ENCODE results near the gene ENOX1. TPM values are rescaled to one million over a fixed set of nuclear protein-coding genes. Genes with fewer than 3 reads are reported as not detected.

ENOX1 gene
- total and polyA plus RNA-seq, 2 donors (not counting 3 experiments of a cell fraction or from before 2014, with no cell fraction given): 0.17 to 0.97 TPM

- Histone ChIP-seq H3K4me1 (ENCODE audit: control insufficient read depth, extremely low read depth, insufficient read depth, low read length) (no peaks in the 10 kb centered on the region), H3K9me1 (replicated peaks; ENCODE audit: control insufficient read depth, extremely low read depth, insufficient read depth, low read length) (no peaks in the 10 kb centered on the region), H3K79me2 (ENCODE audit: control insufficient read depth, insufficient read depth, low read length) (no peaks in the 10 kb centered on the region), H3K36me3 (ENCODE audit: control insufficient read depth in 2 of 2, extremely low read depth in 1 of 2, insufficient read depth in 2 of 2, low read length in 2 of 2) (no peaks in the 10 kb centered on the region), H3K4me3 (replicated peaks in 1 of 3; ENCODE audit: insufficient read depth in 1 of 3, low read depth in 1 of 3, low read length in 3 of 3) (no peak overlapping the region), H3K4me2 (ENCODE audit: insufficient read depth, low read length) (no peak overlapping the region), H4K20me1 (replicated peaks; ENCODE audit: control insufficient read depth, extremely low read depth, insufficient read depth, low read length) (no peaks in the 10 kb centered on the region), H3K9me3 (replicated peaks; ENCODE audit: control insufficient read depth, insufficient read depth, low read length) (no peaks in the 10 kb centered on the region), H3K27ac (ENCODE audit: insufficient read depth, low read depth, low read length) (no peak overlapping the region), H3K27me3 (ENCODE audit: control insufficient read depth in 2 of 2, insufficient read depth in 2 of 2, low read length in 2 of 2) (no peaks in the 10 kb centered on the region), H2AFZ (ENCODE audit: low read depth, low read length) (no peak overlapping the region), H3K9ac (replicated peaks; ENCODE audit: extremely low read depth, insufficient read depth, low read length) (no peak overlapping the region)
- no peak for TF ChIP-seq GATA2 (IDR thresholded peaks at IDR 0.05; ENCODE audit: insufficient read depth, insufficient read length, low read depth, low read length)
- TF ChIP-seq CTCF (IDR thresholded peaks at IDR 0.05; ENCODE audit: extremely low read depth in 1 of 2, insufficient read depth in 1 of 2, low read depth in 1 of 2, low read length in 2 of 2): no peak
- no peak for TF ChIP-seq POLR2AphosphoS5 (IDR thresholded peaks at IDR 0.05; ENCODE audit: insufficient read depth, low read depth, low read length)
- TF ChIP-seq MYC (IDR thresholded peaks at IDR 0.05; ENCODE audit: low read depth, low read length): no peak
- no peak for TF ChIP-seq EZH2 (IDR thresholded peaks at IDR 0.05; ENCODE audit: borderline replicate concordance, low read depth, low read length, severe bottlenecking)
- TF ChIP-seq POLR2A (IDR thresholded peaks at IDR 0.05; ENCODE audit: low read depth, low read length): no peak
- no peak for TF ChIP-seq MAX (IDR thresholded peaks at IDR 0.05; ENCODE audit: insufficient read depth, insufficient read length)
- TF ChIP-seq FOS (IDR thresholded peaks at IDR 0.05; ENCODE audit: borderline replicate concordance, insufficient read depth, low read length): no peak
- dilution Hi-C loops (cut with MboI; ENCODE audit: extremely low pct_ligation_motif_present, low sequenced_read_pairs): no loop called here
- no TSS peak for BruUV-seq (replicated peaks)
- FAIRE-seq (no peak), DNase-seq (ENCODE audit: low read depth, low spot score) (no peak)
- intact Hi-C loops (cut with micrococcal nuclease): no loop called here
- POLR2A ChIA-PET: no interaction called here
- CTCF ChIA-PET: no interaction called here
Observed at GRCh38 chr13:43185226-43185625, 601.5 kb downstream of the ENOX1 start.
